ENCODE measurements around the gene MBOAT2.

DNA sequence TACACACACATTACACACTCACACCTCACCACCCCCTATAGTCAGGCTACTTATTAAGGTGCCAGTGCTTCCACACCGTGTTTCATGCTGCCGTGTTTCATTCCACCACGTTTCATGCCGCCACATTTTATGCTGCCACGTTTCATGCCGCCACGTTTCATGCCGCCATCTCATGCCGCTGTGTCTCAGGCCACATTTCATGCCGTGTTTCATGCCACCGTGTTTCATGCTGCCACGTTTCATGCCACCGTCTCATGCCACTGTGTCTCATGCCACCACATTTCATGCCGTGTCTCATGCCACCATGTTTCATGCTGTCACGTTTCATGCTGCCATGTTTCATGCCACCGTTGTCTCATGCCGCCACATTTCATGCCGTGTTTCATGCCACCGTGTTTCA lies 65.1 kb downstream of the MBOAT2 start:
- TF ChIP-seq, protein P1, sequence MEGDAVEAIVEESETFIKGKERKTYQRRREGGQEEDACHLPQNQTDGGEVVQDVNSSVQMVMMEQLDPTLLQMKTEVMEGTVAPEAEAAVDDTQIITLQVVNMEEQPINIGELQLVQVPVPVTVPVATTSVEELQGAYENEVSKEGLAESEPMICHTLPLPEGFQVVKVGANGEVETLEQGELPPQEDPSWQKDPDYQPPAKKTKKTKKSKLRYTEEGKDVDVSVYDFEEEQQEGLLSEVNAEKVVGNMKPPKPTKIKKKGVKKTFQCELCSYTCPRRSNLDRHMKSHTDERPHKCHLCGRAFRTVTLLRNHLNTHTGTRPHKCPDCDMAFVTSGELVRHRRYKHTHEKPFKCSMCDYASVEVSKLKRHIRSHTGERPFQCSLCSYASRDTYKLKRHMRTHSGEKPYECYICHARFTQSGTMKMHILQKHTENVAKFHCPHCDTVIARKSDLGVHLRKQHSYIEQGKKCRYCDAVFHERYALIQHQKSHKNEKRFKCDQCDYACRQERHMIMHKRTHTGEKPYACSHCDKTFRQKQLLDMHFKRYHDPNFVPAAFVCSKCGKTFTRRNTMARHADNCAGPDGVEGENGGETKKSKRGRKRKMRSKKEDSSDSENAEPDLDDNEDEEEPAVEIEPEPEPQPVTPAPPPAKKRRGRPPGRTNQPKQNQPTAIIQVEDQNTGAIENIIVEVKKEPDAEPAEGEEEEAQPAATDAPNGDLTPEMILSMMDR (optimal IDR thresholded peaks at IDR 0.05 in 1 of 3, IDR thresholded peaks at IDR 0.05 in 1 of 3, conservative IDR thresholded peaks at IDR 0.05 in 1 of 3; ENCODE audit: extremely low read depth in 1 of 3, insufficient read depth in 2 of 3, low read length in 3 of 3): no peak
- TF ChIP-seq EZH2 (IDR thresholded peaks at IDR 0.05; ENCODE audit: low read length): no peak

Measured in keratinocyte (primary cell).